Measurements from ENCODE around the gene SLC36A2.

The SLC36A2 gene

GRCh38 chr5:151283120-151283825 lies 64.1 kb downstream of the SLC36A2 start:
- no peak for DNase-seq (ENCODE audit: low read depth in 2 of 2)

- DNase-seq (ENCODE audit: low read depth in 2 of 2): no peak
Observed at GRCh38 chr5:151281001-151281639, 66.2 kb downstream of the SLC36A2 start.

GRCh38 chr5:151280443-151280842 lies 66.9 kb downstream of the SLC36A2 start:
- DNase-seq (ENCODE audit: low read depth in 2 of 2): no peak

GRCh38 chr5:151278845-151279244 lies 68.5 kb downstream of the SLC36A2 start:
- no peak for DNase-seq (ENCODE audit: low read depth in 2 of 2)

- DNase-seq (ENCODE audit: low read depth in 2 of 2): no peak
Observed at GRCh38 chr5:151275803-151276202, 71.6 kb downstream of the SLC36A2 start.

- DNase-seq (ENCODE audit: low read depth in 2 of 2): no peak
Observed at GRCh38 chr5:151274666-151275065, 72.7 kb downstream of the SLC36A2 start.

GRCh38 chr5:151271336-151271735 lies 76.0 kb downstream of the SLC36A2 start:
- DNase-seq (ENCODE audit: low read depth in 2 of 2): no peak

GRCh38 chr5:151270599-151270998 lies 76.8 kb downstream of the SLC36A2 start:
- DNase-seq (ENCODE audit: low read depth in 2 of 2): no peak

GRCh38 chr5:151267491-151268260 lies 79.7 kb downstream of the SLC36A2 start:
- no peak for DNase-seq (ENCODE audit: low read depth in 2 of 2)

All from activated CD8-positive, alpha-beta memory T cell treated with anti-CD3 and anti-CD28 coated beads for 4 hours (primary cell).